Embryonic facial prominence (tissue), 1 donor: ENCODE data around the gene HES4.

Experiments
- DNase-seq: peaks from one replicate; pipeline ENCODE4 v3.0.0-alpha.2; 2016; ENCODE audit errors: extremely low spot score

HES4 gene

GRCh38 chr1:965526-966134 is 34.3 kb downstream of the HES4 start:
- no peak for DNase-seq

- no peak for DNase-seq
These were observed 35.0 kb downstream of the HES4 start for GRCh38 chr1:964691-965525.

- no peak for DNase-seq
These were observed 36.0 kb downstream of the HES4 start for GRCh38 chr1:963746-964525.

GRCh38 chr1:963301-963651 is 36.6 kb downstream of the HES4 start:
- no peak for DNase-seq

- DNase-seq: no peak
These were observed 37.3 kb downstream of the HES4 start for GRCh38 chr1:962381-963300.

- no peak for DNase-seq
These were observed 38.7 kb downstream of the HES4 start for GRCh38 chr1:961132-961669.

- DNase-seq: no peak
These were observed 39.4 kb downstream of the HES4 start, which contains the start of gene KLHL17 for GRCh38 chr1:960363-961131. KLHL17 (plus strand) TSS chr1:960584; CDS start chr1:960694, 110 bp downstream.

GRCh38 chr1:959731-960362 is 40.0 kb downstream of the HES4 start:
- no peak for DNase-seq

GRCh38 chr1:958823-959730 is 40.8 kb downstream of the HES4 start, which contains the start of gene NOC2L:
NOC2L (minus strand) TSS chr1:959256; CDS start chr1:959240, 16 bp downstream.
- peak; percentile 76 for DNase-seq

- DNase-seq: no peak
These were observed 43.3 kb downstream of the HES4 start for GRCh38 chr1:956636-957035.

- DNase-seq: no peak
These were observed 44.4 kb downstream of the HES4 start for GRCh38 chr1:955474-955873.

- DNase-seq: no peak
These were observed 45.0 kb downstream of the HES4 start for GRCh38 chr1:954927-955326.

GRCh38 chr1:953524-954320 is 46.2 kb downstream of the HES4 start:
- DNase-seq: no peak

- DNase-seq: no peak
These were observed 47.3 kb downstream of the HES4 start for GRCh38 chr1:952603-953002.

GRCh38 chr1:952201-952600 is 47.7 kb downstream of the HES4 start:
- no peak for DNase-seq

- DNase-seq: no peak
These were observed 48.5 kb downstream of the HES4 start for GRCh38 chr1:951364-951763.

GRCh38 chr1:950881-951280 is 49.0 kb downstream of the HES4 start:
- DNase-seq: no peak

- DNase-seq: no peak
These were observed 49.6 kb downstream of the HES4 start for GRCh38 chr1:950268-950667.
